AML-193 (cell line): ENCODE data around the gene KLF1.
A peak's percentile ranks its signal among the peaks of the same experiment; 100 is the strongest.
"Not testable (repeated sequence)": the region's sequence is repeated elsewhere in the genome, so short reads cannot be mapped to it uniquely, and the experiment has no call there.

Experiments used
- DNase-seq, 2 experiments: peaks; one replicate each; lab custom pipeline; 2025; lab: John Stamatoyannopoulos, UW

KLF1 gene

GRCh38 chr19:12886969-12887747 is at the start of gene KLF1:
KLF1 (minus strand) TSS chr19:12887201; CDS start chr19:12887140, 61 bp downstream.
- DNase-seq: no peak

GRCh38 chr19:12936582-12936981 is 49.6 kb upstream of the KLF1 start:
- no peak for DNase-seq

GRCh38 chr19:12935071-12935470 is 48.1 kb upstream of the KLF1 start:
- DNase-seq: no peak

GRCh38 chr19:12933287-12934072 is 46.5 kb upstream of the KLF1 start, which contains the start of gene FARSA:
FARSA (minus strand) TSS chr19:12933711; CDS start chr19:12933696, 15 bp downstream.
- peak; percentile 76 to 79 for DNase-seq

- no peak for DNase-seq
Measured at GRCh38 chr19:12932392-12933286, 45.6 kb upstream of the KLF1 start.

- DNase-seq: no peak
Measured at GRCh38 chr19:12930002-12930645, 43.1 kb upstream of the KLF1 start.

- DNase-seq: no peak
Measured at GRCh38 chr19:12924621-12925310, 37.8 kb upstream of the KLF1 start.

GRCh38 chr19:12922959-12923358 is 36.0 kb upstream of the KLF1 start:
- no peak for DNase-seq

- no peak for DNase-seq
Measured at GRCh38 chr19:12921047-12921446, 34.0 kb upstream of the KLF1 start.

- DNase-seq: no peak
Measured at GRCh38 chr19:12918253-12918652, 31.3 kb upstream of the KLF1 start.

GRCh38 chr19:12915860-12916259 is 28.9 kb upstream of the KLF1 start:
- DNase-seq: not testable (repeated sequence)

- peak; percentile 94 to 96 for DNase-seq
Measured at GRCh38 chr19:12913851-12914690, 27.1 kb upstream of the KLF1 start.

GRCh38 chr19:12913011-12913561 is 26.1 kb upstream of the KLF1 start:
- no peak for DNase-seq

- DNase-seq: no peak
Measured at GRCh38 chr19:12912571-12912970, 25.6 kb upstream of the KLF1 start.

- DNase-seq: no peak
Measured at GRCh38 chr19:12907166-12907565, 20.2 kb upstream of the KLF1 start.

GRCh38 chr19:12899891-12900518 is 13.0 kb upstream of the KLF1 start:
- DNase-seq: no peak

GRCh38 chr19:12896460-12896859 is 9.5 kb upstream of the KLF1 start:
- DNase-seq: no peak

GRCh38 chr19:12893582-12893981 is 6.6 kb upstream of the KLF1 start:
- no peak for DNase-seq

GRCh38 chr19:12891553-12892021 is 4.6 kb upstream of the KLF1 start:
- no peak for DNase-seq
